ENCODE results near the gene OR2A12.

DNA sequence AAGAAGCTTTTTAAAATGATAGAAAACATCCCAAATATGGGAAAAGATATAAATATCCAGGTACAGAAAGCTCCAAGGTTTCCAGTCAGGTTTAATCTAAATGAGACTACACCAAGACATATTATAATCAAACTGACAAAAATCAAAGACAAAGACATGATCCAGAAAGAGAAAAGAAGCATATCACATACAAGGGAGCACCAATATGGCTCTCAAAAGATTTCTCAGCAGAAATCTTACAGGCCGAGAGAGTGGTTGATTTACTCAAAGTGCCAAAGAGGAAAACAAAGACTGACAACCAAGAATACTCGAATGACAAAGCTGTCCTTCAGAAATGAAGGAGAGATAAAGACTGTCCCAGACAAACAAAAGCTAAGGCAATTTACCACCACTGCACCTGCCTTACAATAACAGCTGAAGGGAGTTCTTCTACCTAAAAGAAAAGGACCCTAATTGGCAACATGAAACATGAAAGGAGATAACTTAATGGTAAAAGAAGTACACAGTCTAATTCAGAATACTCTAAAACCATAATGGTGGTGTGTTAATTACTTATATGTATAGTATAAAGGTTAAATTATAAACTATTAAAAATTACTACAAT, 62.2 kb downstream of the OR2A12 start:
- no peak for TF ChIP-seq POLR2A (IDR thresholded peaks at IDR 0.05)
- TF ChIP-seq, protein P1, sequence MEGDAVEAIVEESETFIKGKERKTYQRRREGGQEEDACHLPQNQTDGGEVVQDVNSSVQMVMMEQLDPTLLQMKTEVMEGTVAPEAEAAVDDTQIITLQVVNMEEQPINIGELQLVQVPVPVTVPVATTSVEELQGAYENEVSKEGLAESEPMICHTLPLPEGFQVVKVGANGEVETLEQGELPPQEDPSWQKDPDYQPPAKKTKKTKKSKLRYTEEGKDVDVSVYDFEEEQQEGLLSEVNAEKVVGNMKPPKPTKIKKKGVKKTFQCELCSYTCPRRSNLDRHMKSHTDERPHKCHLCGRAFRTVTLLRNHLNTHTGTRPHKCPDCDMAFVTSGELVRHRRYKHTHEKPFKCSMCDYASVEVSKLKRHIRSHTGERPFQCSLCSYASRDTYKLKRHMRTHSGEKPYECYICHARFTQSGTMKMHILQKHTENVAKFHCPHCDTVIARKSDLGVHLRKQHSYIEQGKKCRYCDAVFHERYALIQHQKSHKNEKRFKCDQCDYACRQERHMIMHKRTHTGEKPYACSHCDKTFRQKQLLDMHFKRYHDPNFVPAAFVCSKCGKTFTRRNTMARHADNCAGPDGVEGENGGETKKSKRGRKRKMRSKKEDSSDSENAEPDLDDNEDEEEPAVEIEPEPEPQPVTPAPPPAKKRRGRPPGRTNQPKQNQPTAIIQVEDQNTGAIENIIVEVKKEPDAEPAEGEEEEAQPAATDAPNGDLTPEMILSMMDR (IDR thresholded peaks at IDR 0.05) = no peak
